Hindlimb muscle (tissue), 1 donor: ENCODE data around the gene MYOCD. TPM values are rescaled to one million over a fixed set of nuclear protein-coding genes. Genes with fewer than 3 reads are reported as not detected.

Experiments used
- DNase-seq: peaks from one replicate; pipeline ENCODE4 v3.0.0-alpha.2; 2013
- polyA plus RNA-seq: library from polyadenylated mRNA; unstranded; fragments of 120-200 nt; gene quantifications from one replicate; pipeline ENCODE4 v1.2.1, GENCODE V29; 2013; ENCODE audit not compliant: insufficient read length

Gene MYOCD
- polyA plus RNA-seq, 1 donor: 0.48 TPM

GRCh38 chr17:12765548-12765947, 99.9 kb downstream of the MYOCD start:
- no peak for DNase-seq

GRCh38 chr17:12768255-12768654, 102.6 kb downstream of the MYOCD start:
- no peak for DNase-seq

GRCh38 chr17:12769981-12770380, 104.3 kb downstream of the MYOCD start:
- DNase-seq: no peak

GRCh38 chr17:12773153-12773552, 107.5 kb downstream of the MYOCD start:
- no peak for DNase-seq

- DNase-seq: no peak
Observed at GRCh38 chr17:12789075-12789480, 123.4 kb downstream of the MYOCD start.

- DNase-seq: peak; percentile 67
Observed at GRCh38 chr17:12789481-12790248, 124.0 kb downstream of the MYOCD start, which contains the start of gene ARHGAP44. Gene ARHGAP44, plus strand, starts transcription at chr17:12789498. Its CDS starts 341 bp downstream, at chr17:12789839.

GRCh38 chr17:12790249-12791106, 124.8 kb downstream of the MYOCD start:
- DNase-seq: no peak

- no peak for DNase-seq
Observed at GRCh38 chr17:12794919-12795532, 129.3 kb downstream of the MYOCD start.

GRCh38 chr17:12800855-12801365, 135.2 kb downstream of the MYOCD start:
- DNase-seq: no peak

GRCh38 chr17:12806630-12807029, 140.9 kb downstream of the MYOCD start:
- DNase-seq: no peak

- DNase-seq: no peak
Observed at GRCh38 chr17:12808723-12809122, 143.0 kb downstream of the MYOCD start.

GRCh38 chr17:12812877-12813276, 147.2 kb downstream of the MYOCD start:
- DNase-seq: no peak

- DNase-seq: no peak
Observed at GRCh38 chr17:12813664-12814063, 148.0 kb downstream of the MYOCD start.

- DNase-seq: no peak
Observed at GRCh38 chr17:12814718-12815117, 149.0 kb downstream of the MYOCD start.

GRCh38 chr17:12815642-12816141, 150.0 kb downstream of the MYOCD start:
- no peak for DNase-seq

Other genes with a start within 250 kb of the MYOCD start
- gene ARHGAP44, start 123.6 kb downstream of the MYOCD start, polyA plus RNA-seq: 4.5 TPM